Stimulated activated CD4-positive, alpha-beta T cell treated with anti-CD3 and anti-CD28 coated beads, Interleukin-15, amount 100 ng/mL, for 48 hours (primary cell): ENCODE results near the gene UNC50.
"Not testable (repeated sequence)": the region's sequence is repeated elsewhere in the genome, so short reads cannot be mapped to it uniquely, and the experiment has no call there.

Experiments used
- DNase-seq, 2 donors: peaks; one replicate each; pipeline ENCODE4 v3.0.0-alpha.2; 2020; ENCODE audit warnings: low read depth in 2 of 2

Gene UNC50

DNA sequence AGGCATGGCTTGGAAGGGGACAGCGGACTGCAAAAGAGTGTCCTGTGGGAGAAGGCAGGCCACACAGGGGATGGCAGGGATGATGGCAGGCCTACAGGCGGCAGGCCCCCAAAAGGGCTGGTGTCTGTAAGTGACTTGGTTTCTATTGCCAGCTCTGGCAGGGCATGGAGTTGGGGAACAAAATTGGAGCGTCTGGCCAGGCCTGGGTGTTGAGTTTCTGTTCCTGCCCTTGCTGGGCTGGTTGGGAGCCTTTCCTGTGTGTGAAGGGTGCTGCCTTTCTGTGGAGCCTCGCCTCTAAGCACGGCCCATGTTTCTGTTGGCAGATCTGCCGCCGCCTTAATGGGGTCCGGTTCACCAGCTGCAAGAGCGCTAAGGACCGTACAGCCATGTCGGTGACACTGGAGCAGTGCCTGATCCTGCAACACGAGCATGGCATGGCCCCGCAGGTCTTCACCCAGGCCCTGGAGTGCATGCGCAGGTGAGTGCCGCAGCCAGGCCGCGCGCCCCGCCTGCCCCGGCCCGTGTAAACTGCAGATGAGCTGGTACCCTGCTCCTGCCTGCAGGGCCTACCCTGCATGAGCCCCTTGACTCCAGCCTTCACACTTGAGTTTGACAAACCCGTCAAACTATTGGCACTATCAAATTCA is 31.6 kb upstream of the UNC50 start:
- DNase-seq, result no peak

DNA sequence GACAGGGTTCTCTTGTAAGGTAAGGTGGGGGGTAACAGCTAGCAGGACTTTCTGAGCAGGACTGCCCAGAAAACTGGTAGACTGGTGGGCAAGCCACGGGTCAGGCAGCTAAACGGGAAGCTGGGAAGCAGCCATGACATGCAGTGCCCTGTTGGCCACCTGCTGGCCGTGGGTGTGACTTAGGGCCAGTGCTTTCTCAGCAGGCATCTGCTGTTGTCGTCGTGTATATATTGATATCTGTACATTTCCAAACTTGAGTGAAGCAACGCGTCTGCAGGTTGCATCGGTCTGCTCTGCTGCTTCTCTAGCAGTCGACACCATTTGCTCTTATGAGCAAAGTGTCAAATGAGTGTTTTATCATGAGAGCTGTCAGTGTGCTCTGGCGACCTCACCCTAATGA is 31.1 kb upstream of the UNC50 start:
- DNase-seq, result no peak

DNA sequence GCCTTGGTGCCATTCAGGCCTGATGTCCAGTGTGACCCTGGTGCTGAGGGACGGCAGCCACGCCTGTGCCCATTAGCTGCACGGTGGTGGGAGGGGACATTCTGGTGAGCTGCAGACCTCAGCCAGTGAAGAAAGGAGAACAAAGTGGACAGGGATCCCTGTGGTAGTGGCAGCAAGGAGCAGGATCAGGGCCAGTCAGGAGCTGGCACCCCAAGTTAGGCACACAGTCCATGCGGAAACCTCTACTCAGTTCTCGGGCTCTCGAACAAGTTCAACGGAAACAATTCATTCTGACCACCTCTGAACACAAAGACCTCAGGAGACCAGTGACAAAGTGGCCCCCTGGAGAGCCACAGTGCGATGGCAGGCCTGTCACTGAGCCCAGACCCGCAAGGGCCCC is 30.2 kb upstream of the UNC50 start:
- DNase-seq, result no peak

DNA sequence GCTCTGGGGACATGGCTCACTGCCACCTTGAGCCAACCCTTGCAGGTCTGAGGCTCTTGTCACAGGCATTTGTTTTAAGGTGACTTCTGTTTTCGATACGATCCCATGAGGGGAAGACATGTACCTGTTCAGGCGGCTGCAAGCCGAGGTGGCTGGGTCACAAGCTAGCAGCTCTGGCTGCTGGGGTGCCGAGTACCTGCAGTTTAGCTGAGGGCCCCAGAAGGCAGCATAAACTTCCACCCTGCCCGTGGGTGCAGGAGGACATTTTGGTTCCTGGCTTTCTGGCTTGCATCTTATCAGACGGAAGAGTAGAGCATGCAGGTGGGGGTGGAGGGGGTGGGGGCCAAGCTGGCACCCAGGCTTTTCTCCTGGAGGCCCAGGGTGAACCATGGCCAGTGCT is 28.5 kb upstream of the UNC50 start:
- no peak for DNase-seq

GRCh38 chr2:98580656-98581284 is 27.6 kb upstream of the UNC50 start:
- no peak for DNase-seq

- no peak for DNase-seq
Observed at GRCh38 chr2:98582523-98582922, 25.9 kb upstream of the UNC50 start.

DNA sequence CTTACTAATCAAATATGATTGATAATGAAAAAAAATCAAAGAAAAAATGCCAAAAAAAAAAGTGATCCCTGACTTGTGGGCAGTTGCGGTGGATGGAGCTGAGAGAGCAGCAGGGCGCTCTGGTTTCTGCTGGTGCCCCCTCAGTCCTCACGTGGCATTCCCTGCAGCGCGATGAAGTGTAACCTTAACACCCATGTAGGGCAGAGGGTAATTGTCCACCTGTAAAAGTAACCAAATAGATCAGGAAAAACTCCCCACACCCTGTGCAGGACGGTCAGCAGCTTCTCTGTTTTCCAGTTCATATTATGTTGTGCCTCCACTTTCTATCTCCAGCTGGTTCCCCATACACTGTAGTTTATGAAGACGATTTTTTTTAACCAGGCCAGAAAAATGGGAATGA is 25.1 kb upstream of the UNC50 start:
- DNase-seq, result no peak

- no peak for DNase-seq
Observed at GRCh38 chr2:98583816-98584618, 24.4 kb upstream of the UNC50 start.

DNA sequence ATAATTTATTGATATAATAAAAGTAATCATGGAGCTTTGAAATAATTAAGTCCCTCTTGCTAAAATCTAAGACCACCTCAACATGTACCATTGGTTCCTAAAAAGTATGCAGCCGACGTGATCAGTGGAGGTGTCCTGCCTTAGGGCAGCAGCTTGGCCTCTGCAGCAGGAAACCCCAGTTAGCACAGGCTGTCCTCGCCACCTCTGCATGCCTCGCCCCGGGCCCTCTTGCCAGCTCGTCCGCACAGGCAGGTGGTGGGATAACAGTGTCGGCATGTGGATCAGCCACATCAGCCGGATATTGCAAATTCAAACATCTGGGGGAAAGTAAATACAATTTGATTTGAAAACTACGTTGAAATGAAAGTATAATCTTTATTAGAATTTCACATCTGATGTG is 23.0 kb upstream of the UNC50 start:
- no peak for DNase-seq

- no peak for DNase-seq
Observed at GRCh38 chr2:98586551-98587140, 21.7 kb upstream of the UNC50 start.

GRCh38 chr2:98588880-98589431 is 19.4 kb upstream of the UNC50 start:
- no peak for DNase-seq

DNA sequence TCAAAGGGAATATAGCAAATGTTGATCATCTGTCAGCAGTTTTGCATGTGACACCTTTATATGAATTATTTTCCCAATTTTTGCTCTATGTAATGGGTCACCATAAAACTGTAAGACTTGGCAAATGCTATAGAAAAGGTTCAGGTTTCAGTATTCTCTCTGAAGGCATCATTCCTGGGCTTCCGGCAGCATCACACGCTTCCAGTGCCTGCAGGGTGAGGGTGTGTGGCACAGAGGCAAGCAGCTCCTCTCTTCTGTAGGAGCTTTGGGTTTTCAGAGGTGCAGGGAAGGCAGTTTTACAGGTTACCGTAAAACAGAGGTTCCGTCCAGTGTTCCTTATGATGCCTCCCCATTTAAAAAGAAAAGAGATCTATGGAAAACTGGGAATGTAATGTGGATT is 18.9 kb upstream of the UNC50 start:
- no peak for DNase-seq

DNA sequence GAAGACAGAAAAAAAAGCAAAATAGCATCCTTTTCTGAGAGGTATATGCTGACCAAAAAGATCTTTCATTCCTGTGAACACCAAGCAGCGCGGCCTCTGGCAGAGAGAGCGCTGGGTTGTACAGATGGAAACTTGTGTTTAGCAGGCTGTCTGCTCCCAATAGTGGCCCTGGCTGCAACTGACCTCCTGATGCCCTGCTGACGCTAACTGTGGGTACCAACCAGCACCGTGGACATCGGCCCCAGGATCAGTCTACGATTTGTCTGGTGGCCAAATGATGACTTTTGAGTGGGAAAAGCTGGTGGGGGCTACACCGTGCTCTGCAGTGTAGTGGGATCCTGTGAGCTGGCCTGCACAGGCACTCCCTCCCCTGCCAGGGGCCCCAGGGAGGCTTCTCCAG is 15.8 kb upstream of the UNC50 start:
- no peak for DNase-seq

GRCh38 chr2:98594665-98595064 is 13.7 kb upstream of the UNC50 start:
- DNase-seq, result not testable (repeated sequence)

DNA sequence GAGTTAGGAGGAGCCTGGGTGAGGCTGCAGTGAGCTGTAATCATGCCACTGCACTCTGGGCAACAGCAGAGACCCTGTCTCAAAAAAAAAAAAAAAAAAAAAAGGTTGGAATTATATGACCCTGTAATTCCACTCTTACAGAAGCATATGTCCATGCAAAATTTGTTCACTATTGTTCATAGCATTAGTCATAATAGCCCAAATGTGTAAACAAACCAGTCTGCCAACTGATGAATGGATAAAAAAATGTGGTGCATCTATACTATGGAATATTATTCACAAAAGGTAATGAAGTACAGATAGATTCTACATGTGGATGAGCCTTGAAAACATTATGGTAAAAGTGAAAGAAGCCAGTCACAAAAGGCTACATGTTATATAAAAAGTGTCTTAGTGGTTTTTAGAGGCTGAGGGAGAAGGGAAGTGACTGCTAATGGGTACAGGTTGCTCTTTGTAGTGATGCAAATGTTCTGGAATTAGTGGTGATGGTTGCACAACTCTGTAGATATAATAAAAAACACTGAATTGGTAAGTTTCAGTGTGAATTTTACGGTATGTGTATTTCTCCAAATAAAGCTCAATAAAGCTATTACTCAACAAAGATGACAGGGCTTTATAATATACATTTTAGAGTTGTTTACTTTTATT is 9.5 kb upstream of the UNC50 start:
- DNase-seq, result no peak

DNA sequence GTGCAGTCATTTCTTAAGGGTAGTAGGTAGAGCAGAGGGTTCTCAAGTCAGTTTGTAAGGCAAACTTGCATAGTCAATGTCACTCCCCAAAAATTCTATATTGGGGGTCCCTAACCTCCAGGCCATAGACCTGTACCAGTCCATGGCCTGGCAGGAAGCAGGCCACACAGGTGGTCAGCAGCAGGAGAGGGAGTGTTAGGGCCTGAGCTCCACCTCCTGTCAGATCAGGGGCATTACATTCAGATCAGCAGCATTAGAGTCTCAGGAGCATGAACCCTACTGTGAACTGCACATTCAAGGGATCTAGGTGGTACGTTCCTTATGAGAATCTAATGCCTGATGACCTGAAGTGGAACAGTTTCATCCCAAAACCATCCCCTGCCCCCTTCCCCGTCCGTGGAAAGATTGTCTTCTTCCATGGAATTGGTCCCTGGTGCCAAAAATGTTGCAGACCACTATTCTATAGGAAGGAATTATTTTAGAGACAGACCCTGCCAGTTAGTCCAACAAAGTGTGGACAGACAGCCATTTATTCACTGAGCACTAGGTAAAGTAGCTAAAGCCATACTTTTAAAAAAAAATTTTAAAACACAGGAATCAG is 6.8 kb upstream of the UNC50 start:
- no peak for DNase-seq

DNA sequence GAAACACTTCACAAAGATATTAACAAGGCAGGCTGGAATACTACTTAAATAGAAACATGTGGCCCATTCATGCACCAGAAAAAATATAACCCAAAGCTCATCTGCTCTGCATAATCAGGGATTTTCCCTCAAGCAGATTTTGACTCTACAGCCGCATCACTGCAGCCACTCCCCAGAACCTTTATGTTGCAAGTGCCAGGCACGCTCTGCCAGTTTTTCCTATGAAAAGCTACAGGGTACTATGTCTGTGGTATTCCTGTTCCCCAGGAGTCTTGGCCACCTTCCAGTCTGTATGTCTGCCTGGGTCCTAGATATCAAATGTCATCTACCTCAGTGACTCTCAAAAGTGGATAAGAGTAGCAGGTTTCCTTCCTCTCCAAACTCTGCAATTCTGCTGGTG is 3.8 kb upstream of the UNC50 start:
- no peak for DNase-seq

DNA sequence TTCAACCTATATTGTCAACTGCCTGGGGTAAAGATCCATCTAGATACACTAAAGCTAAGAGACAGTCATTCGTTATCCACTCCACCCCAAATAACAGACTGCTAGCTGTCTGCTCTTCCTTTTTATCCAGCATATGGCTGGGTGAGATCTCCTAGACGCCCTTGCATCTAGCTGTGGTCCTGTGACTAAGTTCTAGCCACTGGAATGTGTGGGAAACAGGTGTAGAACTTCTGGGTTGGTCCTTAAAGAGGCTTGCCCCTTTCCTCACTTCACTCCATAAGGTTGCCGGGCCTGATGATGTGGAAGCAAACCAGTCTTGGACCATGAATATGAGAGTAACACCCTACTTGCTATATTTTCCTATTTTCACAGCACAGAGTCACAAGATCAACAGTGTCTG is 3.3 kb upstream of the UNC50 start:
- no peak for DNase-seq

DNA sequence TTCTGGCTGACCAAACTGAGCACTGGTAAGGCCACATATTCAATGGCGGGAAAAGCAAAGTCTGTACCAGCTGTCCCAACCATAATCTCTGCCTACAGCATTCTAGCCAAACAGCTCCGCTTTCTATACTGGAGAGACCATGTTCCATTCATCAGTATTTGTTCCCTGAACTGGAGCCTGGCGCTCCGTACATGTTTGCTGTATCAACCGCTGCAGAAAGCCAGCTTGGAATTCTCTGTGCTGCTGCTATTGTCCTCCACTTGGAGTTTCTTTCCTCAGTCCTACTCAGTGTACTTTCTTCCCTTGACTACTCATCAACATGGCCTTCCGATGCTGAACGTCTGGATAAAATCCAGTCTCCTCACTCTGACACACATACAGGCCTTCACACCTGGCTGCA is 2.0 kb upstream of the UNC50 start:
- no peak for DNase-seq

DNA sequence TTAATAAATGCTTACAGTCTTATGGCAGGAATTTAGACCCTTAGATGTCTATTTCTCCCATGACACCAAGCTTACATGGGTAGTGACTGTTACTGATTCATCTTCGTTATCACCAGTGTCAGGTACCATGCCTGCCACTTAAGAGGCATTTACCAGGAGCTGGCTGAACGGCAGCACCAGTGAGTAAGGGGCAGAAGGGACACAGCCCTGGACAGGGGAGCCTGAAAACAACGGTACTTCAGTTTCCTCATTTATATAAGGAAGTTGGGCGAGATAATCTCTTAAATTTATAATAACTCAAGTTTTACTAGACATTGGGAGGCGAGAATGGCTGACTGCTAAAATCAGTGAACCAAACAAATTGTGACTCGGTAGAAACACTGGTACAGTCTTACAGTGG is 1.3 kb upstream of the UNC50 start:
- DNase-seq, result no peak

DNA sequence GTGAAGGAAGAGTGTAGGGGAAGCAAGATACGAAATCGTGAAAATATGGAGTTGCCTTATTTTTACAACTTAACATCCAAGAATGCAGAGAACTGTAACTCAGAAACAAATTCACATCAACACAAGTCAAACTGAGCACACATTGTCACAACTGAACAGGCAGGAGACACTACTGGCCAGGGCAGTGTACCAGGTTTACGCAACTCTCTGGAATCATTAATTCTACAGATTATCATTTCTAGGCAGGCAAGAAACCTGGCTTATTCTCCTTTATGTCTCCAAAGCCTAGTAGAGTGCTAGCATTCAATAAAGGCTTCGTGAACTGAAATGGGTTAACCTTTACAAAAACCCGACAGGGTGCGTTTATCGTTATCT is 661 bp upstream of the UNC50 start:
- no peak for DNase-seq
